GM18505 (cell line): ENCODE results near the gene APBA3.
"Not testable (repeated sequence)": the region's sequence is repeated elsewhere in the genome, so short reads cannot be mapped to it uniquely, and the experiment has no call there.

ENCODE experiments used
- ATAC-seq: cut with Tn5 transposase; IDR thresholded peaks from one replicate; pipeline ENCODE4 v1.9.1; 2021; ENCODE audit not compliant: unreplicated experiment
- POLR2A ChIP-seq: IDR thresholded peaks from 4 replicates; pipeline ENCODE4 v1.6.1; 2011; ENCODE audit warnings: borderline replicate concordance; ENCODE audit not compliant: insufficient read depth, insufficient read length; ENCODE audit errors: extremely low read depth

The APBA3 gene

GRCh38 chr19:3762501-3763459 lies 1.3 kb upstream of the APBA3 start, which contains the start of gene MRPL54:
TSS of gene MRPL54 (plus strand) at chr19:3762682. CDS start at chr19:3762701, 19 bp downstream.
- peak; percentile 71 for ATAC-seq
- TF ChIP-seq POLR2A: peak; percentile 94

DNA sequence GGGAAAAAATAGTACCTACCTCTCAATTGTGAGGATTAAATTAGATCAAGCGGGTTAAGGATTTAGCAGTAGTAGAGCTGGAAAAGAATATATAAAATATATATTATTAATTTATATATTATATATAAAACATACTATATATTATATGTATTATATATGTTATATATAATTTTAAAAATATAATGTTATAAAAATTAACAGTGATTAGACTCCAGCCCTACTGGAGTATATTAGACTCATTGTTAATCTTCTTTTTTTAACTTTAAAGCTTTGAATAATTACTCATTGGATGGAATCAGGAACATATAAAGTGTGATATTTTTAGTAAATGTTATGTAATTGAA lies 610 bp upstream of the APBA3 start:
- TF ChIP-seq POLR2A: no peak
- no peak for ATAC-seq

DNA sequence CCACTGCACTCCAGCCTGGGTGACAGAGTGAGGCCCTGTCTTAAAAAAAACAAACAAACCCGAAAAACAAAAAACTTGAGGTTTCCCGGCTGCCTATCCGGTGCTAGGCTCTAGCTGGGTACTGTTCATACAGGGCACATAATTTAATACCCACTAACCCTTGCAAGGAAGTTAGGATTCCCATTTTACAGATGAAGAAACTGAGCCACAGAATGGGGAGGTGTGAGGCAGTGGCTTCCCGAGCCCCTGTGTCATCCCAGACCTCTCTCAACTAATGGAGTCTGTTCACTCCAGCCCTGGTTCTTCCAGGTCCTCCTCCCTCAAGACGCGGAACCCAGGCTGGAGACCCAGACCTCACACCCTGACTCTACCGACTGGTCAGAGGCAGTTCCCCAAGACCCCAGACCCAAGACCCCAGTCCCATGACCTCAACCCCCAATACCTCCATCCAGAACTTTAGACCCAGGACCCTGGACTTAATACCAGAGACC lies 576 bp downstream of the APBA3 start:
- TF ChIP-seq POLR2A: no peak
- no peak for ATAC-seq

- TF ChIP-seq POLR2A: no peak
- ATAC-seq: no peak
These were observed 1.8 kb downstream of the APBA3 start for GRCh38 chr19:3759482-3760254.

- ATAC-seq: not testable (repeated sequence)
These were observed 3.2 kb downstream of the APBA3 start for GRCh38 chr19:3758297-3758696.

DNA sequence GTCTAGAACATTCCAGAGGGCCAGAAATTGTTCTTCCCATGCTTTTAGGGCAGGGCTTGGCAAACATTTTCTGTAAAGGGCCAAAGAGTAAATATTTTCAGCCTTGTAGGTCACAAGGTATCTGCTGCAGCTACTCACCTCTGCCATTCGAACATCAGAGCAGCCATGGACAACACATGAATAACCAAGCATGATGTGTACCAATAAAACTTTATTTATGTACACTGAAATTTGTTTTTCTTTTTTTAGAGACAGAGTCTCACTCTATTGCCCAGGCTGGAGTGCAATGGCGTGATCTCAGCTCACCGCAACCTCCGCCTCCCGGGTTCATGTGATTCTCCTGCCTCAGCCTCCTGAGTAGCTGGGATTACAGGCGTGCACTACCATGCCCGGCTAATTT lies 3.8 kb downstream of the APBA3 start:
- ATAC-seq: not testable (repeated sequence)

DNA sequence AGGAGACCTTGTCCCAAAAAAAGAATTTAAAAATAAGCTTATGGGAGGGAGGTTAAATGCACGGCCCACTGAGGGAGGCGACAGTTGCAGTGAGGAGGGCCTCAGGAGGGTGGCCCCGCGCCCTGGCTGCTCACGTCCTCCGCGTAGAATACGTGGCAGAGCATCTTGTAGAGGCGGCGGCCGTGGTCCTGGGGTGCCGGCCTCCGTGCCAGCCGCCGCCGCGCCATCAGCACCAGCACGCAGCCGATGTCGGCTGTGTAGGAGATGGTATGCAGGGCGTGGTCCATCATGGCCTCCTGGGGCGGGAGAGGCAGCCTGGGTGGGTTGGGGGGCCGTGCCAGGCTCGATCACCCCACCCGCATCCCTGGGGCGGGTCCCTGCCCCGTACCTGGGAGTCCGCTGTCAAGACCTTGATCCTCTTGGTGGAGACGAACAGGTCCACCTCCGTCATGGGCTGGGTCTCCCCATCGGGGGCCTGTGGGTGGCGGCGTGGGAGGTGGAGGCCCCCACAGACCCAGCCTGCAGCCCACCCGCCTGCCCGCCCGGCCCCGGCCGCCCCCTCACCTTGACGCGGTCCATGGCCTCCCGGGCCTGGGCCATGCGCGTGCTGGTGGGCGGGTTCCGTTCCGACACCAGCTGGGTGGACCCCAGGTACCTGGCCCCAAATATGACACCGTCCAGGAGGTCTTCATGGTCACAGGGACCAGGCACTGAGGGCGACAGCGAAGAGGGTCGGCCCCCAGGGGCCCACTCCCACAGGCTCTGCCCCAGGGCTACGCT lies 7.7 kb downstream of the APBA3 start:
- no peak for ATAC-seq
- no peak for TF ChIP-seq POLR2A

GRCh38 chr19:3752492-3752891 lies 9.0 kb downstream of the APBA3 start:
- TF ChIP-seq POLR2A: no peak
- ATAC-seq: no peak

GRCh38 chr19:3751236-3751635 lies 10.3 kb downstream of the APBA3 start:
- TF ChIP-seq POLR2A: no peak
- ATAC-seq: no peak

DNA sequence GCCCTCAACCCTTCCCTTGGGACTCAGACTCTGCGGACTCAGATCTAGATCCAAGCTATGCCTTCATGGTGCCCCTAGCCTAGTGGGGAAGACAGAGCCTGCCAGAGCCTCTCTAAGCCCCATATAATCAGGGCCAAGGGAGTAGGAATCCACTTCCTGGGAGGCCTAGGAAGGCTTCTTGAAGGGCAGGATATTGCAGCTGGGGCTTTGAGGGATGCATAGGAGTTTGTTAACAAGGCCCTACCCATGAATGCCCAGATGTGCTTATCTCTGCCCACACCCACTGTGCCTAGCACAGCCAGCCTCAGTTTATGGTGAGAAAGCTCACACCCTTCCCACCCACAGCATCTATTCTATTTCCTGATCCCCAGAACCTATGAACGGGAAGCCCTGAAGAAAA lies 11.3 kb downstream of the APBA3 start:
- no peak for ATAC-seq
- TF ChIP-seq POLR2A: no peak

- TF ChIP-seq POLR2A: no peak
- ATAC-seq: no peak
These were observed 12.5 kb downstream of the APBA3 start for GRCh38 chr19:3748965-3749364.

GRCh38 chr19:3746371-3747056 lies 15.0 kb downstream of the APBA3 start:
- TF ChIP-seq POLR2A: no peak
- no peak for ATAC-seq
